Duodenal mucosa (tissue), 2 donors: ENCODE measurements around the gene ITPKB.
A peak's percentile ranks its signal among the peaks of the same experiment; 100 is the strongest.

Experiments
- H3K27ac ChIP-seq: one replicate; pipeline ENCODE4 v1.7.0; 2013; ENCODE audit warnings: low read depth, low read length
- H3K27me3 ChIP-seq, 2 donors: one replicate each; pipeline ENCODE4 v1.7.0; 2013; ENCODE audit warnings: low read length in 2 of 2, control low read depth in 1 of 2; ENCODE audit not compliant: insufficient read depth in 2 of 2, control insufficient read depth in 1 of 2
- H3K36me3 ChIP-seq, 2 donors: one replicate each; pipeline ENCODE4 v1.7.0; 2013; ENCODE audit warnings: low read length in 2 of 2, control low read depth in 1 of 2; ENCODE audit not compliant: insufficient read depth in 2 of 2, control insufficient read depth in 1 of 2
- H3K4me1 ChIP-seq, 2 donors: one replicate each; pipeline ENCODE4 v1.7.0; 2013; ENCODE audit warnings: low read length in 2 of 2, control low read depth in 1 of 2; ENCODE audit not compliant: insufficient read depth in 2 of 2, control insufficient read depth in 1 of 2
- H3K4me3 ChIP-seq, 2 donors: one replicate each; pipeline ENCODE4 v1.7.0; 2013; ENCODE audit warnings: low read length in 2 of 2, low read depth in 1 of 2
- H3K9ac ChIP-seq, 2 donors: one replicate each; pipeline ENCODE4 v1.7.0; 2013; ENCODE audit warnings: low read length in 2 of 2, low read depth in 1 of 2
- H3K9me3 ChIP-seq, 2 donors: one replicate each; pipeline ENCODE4 v1.7.0; 2013; ENCODE audit warnings: low read length in 2 of 2, control low read depth in 1 of 2; ENCODE audit not compliant: control insufficient read depth in 1 of 2

ITPKB gene

DNA sequence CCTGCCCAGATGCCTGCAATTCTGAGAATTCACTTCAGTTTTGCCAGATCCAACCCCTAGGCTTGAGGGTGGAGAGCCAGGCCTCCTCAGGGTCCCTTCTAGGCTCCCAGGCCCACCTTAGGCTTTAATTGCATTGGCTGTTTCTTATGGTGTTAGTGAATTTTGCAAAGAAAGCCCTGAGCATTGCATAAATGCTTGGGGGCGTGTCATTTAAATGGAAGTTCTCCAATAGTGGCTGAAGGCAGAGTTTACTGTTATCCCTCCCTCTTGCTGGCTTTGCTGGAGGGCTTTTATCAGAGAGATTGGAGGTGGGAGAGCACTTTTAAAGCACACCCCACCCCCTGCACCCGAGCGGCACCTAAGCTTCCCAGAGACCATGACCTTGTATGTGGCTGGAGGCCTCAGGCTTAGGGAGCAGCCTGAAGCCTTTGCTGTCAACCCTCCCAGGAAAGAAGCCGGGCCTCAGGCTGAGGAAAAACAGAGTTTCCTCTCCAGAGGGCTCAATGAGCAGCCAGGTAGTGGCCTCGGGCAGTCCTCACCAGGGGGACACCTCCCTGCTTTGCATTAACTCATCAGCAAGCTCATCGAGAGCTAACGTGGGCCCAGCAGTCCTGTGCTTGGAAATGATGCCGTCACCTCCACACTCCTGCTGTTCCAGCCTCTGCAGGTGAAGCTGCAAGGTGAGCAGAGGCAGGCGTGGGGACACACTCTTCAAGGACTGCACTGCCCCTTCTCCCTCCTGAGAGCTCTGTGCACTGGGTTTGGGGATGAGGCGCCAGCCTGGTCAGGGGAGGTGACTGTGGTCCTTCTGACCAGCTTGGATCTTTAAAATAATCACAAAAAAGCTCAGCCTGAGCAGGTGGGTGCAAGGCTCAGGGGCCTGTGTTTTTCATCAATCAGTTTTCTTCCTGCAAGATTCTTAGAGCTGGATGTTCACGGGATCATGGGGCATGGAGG is 132.5 kb downstream of the ITPKB start:
- peaks cover 6 to 11% of the 10 kb centered on the region in 2 donors for H3K4me1 ChIP-seq
- H3K27ac ChIP-seq, result no peak overlapping the region
- no peak overlapping the region for H3K9ac ChIP-seq
- no peaks in the 10 kb centered on the region for H3K27me3 ChIP-seq
- H3K36me3 ChIP-seq, result no peaks in the 10 kb centered on the region
- H3K4me3 ChIP-seq, result no peak overlapping the region
- H3K9me3 ChIP-seq, result no peaks in the 10 kb centered on the region

DNA sequence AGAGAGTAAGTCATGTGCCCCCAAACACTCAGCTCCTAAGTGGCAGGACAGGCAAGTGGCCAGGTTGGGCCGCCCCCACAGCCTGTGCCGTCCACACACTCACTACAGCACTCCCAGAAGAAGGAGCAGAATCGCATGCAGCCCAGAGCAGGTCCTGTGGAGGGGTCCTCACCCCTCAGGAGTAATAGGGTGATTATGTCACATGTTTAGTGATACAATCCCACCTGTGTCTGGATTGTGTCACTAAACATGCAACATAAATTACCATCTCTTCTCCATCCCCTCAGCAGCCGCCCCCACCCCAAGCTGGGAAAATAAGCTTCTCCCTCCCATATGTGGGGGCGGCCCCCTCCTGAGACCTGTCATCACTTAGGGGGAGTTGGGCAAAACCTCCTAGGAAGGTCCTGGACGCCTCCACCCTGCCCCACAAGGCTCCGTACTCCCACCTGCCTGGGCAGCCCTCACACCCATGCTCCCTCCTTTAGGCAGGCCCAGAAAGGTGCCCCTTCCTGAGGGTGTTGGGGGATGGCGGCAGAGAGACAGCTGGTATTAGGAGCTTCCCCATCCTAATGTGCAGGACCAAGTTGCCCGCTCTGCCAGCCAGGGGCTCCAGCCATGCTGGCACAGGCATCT is 133.6 kb downstream of the ITPKB start:
- Histone ChIP-seq H3K4me3 (no peak overlapping the region), H3K9ac (no peak overlapping the region), H3K27me3 (no peaks in the 10 kb centered on the region), H3K36me3 (no peaks in the 10 kb centered on the region), H3K9me3 (no peaks in the 10 kb centered on the region), H3K4me1 (peaks cover 6 to 11% of the 10 kb centered on the region in 2 donors), H3K27ac (no peak overlapping the region)

DNA sequence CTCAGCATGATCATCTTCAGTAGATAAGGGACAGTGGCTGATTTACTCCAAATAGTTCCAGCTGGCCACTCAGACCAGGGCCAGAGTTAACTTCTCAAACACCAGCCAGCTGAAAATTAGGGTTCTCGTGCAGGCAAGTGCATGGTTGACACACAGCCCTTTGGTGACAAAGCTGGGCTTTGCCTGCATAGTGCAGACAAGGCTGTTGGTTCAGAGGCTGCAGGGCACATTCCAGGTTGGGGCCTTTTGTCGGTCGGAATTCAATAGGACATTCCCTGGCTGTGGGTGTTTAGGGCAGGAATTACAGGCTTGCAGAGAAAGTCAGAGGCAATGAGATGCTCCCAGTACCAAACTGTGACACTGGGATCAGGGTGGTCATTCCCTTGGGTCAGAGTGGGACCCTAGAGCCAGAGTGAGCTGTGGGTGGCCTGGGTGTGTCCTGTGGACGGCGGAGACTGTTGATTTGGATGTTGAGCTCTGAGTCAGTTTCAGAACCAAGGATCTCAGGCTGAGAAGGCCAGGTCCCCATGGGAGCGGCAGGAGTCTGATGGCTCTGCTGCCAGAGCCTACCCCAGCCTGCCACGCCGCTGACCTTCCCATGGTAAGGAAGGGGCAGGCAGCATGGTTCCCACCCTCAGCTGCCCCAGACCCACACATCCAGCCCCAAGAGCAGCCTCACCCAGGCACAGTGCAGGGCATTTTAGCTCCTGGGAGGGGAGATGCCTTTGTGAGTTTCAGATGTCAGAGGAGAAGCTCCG is 134.3 kb downstream of the ITPKB start:
- no peaks in the 10 kb centered on the region for H3K9me3 ChIP-seq
- H3K4me3 ChIP-seq, result no peak overlapping the region
- peaks cover 6 to 11% of the 10 kb centered on the region in 2 donors for H3K4me1 ChIP-seq
- no peaks in the 10 kb centered on the region for H3K36me3 ChIP-seq
- H3K27ac ChIP-seq, result no peak overlapping the region
- no peaks in the 10 kb centered on the region for H3K27me3 ChIP-seq
- H3K9ac ChIP-seq, result no peak overlapping the region

DNA sequence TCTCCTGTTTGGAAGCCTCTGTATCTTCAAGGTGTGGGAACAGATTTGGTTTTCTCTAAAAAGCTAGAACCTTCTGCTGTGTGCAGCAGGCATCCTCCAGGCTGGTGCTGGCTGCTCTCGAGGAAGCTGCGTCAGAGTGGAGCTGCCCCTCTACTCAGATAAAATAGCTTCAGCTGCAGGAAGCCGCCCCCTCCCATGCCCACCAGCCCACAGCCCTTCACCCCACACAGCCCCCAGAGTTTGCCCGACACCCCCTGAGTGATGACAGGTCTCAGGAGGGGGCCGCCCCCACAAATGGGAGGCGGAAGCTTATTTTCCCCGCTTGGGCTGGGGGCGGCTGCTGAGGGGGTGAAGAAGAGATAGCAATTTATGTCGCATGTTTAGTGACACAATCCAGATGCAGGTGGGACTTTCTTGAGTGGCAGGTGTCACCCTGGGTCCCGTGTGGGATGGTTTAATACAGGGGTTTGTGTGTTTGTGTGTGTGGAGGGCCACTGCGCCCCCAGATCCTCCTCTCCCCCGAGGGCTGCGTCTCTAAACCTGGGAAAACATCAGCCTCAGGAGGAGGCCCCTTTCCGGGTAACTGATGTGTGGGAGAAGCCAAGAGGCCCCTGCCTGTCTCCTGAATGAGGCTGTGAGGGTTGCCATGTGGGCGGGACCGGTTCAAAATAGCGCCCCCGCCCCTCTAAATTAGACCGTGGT is 135.1 kb downstream of the ITPKB start:
- H3K27ac ChIP-seq, result no peak overlapping the region
- H3K36me3 ChIP-seq, result no peaks in the 10 kb centered on the region
- peaks cover 6 to 11% of the 10 kb centered on the region in 2 donors for H3K4me1 ChIP-seq
- H3K27me3 ChIP-seq, result no peaks in the 10 kb centered on the region
- H3K9ac ChIP-seq, result no peak overlapping the region
- no peaks in the 10 kb centered on the region for H3K9me3 ChIP-seq
- H3K4me3 ChIP-seq, result no peak overlapping the region

DNA sequence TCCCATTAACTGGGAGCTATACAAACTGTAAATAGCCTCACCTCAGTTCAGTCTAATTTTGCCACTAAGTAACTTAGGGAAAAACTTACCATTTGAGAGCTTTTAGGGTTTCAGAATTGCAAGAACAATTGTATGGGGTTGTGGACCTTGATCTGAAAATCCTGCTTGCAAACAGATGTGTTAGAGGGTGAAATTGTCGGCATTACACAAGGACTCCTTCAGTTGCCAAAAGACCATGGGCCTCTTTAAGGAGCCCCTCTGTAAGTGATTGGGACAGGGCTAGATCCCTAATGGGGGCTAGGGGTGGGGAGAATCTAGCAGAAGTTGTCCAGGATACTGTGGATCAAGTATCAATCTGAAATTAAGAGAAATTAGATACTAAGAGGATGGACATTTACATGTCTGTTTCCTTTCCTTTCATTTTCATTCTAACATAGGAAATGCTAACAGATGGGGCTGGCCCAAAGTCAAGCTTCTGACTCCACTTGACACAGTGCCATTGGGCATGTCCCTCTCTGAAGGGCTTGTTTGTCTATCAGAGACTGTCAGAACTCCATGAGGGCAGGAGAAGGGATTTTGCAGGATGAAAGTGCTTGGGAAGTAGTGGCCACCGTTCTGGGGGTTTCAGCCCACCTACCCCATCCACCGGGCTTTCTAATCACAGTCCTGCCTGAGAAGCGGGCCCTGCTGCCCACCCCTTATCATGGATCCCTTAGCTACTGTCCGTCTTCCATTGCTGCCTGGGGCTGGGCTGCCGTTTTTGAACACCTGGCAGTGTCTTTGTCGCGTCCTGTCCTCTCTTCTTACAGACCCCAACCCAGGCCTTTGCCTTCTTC is 135.8 kb downstream of the ITPKB start:
- Histone ChIP-seq H3K36me3 (no peaks in the 10 kb centered on the region), H3K9ac (no peak overlapping the region), H3K4me3 (peak overlapping the region in 1 of 2 donors; percentile 13), H3K27ac (no peak overlapping the region), H3K9me3 (no peaks in the 10 kb centered on the region), H3K27me3 (no peaks in the 10 kb centered on the region), H3K4me1 (peaks cover 6 to 11% of the 10 kb centered on the region in 2 donors)

DNA sequence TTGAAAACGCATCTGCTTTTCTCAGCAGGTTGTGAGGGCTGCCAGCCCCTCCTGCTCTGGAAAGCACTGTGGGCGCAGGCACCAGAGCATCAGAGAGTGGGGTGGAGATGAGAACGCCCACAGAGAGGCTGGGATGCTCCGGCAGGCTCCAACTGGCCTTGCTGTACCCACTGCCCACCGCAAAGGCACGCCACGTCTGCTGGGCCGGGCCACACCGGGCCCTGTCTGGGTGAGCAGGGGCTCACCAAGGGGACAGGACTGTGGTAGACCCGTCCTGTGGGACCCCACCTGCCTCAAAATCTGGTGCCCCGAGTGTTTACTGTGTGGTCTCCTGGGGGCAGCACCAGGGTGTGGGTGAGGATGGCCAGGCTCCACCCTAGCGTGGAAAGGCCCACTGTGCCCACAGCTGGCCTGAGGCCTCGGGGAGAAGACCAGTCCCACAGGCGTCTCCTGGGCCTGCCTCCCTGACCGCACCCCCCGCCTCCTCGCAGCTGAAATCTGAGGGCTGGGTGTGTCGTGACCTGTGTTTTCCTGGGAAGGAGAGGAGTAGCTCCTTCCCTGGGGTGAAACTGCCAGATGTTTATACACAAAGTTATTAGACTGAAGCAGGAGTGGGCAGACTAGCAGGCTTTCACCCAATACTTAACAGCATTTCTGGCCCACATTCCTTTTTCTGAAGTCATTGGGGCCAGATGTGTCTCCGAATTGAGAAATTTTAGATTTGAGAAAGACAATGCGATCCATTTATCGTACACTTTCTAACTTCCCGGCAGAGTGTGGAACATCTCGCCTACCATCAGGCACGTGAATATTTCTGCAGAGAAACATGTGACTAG is 136.7 kb downstream of the ITPKB start:
- Histone ChIP-seq H3K4me3 (no peak overlapping the region), H3K9me3 (no peaks in the 10 kb centered on the region), H3K4me1 (peaks cover 6 to 11% of the 10 kb centered on the region in 2 donors), H3K9ac (no peak overlapping the region), H3K36me3 (no peaks in the 10 kb centered on the region), H3K27me3 (no peaks in the 10 kb centered on the region), H3K27ac (peak overlapping the region; percentile 41)

DNA sequence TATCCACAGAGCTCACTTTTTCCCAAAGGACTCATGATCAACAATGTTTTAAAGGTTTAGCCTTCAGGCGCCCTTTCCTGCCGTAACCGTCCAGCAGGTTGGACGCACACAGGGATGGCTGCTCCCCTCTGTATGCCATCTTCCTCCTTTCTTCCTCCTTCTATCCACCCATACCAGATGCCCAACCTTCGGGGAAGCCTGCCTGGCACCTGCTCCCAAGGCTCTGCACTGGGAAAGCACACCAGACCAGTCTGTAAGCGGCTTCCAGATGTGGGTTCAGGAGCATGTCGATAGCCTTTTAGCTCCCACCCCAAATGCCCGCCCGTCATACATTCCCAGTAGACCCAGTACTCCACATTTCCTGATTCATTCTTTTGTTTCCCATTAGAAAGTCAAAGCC is 137.6 kb downstream of the ITPKB start:
- Histone ChIP-seq H3K27ac (no peak overlapping the region), H3K4me1 (peaks cover 6 to 11% of the 10 kb centered on the region in 2 donors), H3K9me3 (no peaks in the 10 kb centered on the region), H3K36me3 (no peaks in the 10 kb centered on the region), H3K27me3 (no peaks in the 10 kb centered on the region), H3K4me3 (no peak overlapping the region), H3K9ac (no peak overlapping the region)

DNA sequence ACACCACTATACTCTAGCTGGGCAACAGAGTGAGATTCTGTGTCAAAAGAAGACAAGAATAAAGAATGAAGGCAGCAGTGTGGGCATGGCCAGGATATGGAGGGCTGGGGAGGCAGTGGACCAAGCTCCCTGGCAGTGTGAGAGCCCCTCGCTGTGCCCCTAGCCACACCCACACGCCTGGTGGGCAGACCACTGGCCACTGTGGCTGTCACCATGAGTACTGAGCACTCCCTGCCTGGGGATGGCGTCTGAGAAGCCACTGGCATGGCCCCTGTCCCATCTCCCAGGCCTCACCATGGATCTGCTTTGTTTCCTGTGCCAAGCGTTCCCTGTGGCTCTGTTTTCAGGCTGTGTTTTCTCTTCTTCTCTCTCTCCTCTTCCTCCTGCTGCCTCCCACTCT is 138.8 kb downstream of the ITPKB start:
- Histone ChIP-seq H3K4me1 (peaks cover 6 to 11% of the 10 kb centered on the region in 2 donors), H3K4me3 (no peak overlapping the region), H3K27me3 (no peaks in the 10 kb centered on the region), H3K9ac (no peak overlapping the region), H3K36me3 (no peaks in the 10 kb centered on the region), H3K9me3 (no peaks in the 10 kb centered on the region), H3K27ac (no peak overlapping the region)
